Stimulated activated CD4-positive, alpha-beta T cell treated with anti-CD3 and anti-CD28 coated beads, Interleukin-15, amount 100 ng/mL, for 48 hours (primary cell): Measurements from ENCODE around the gene NOP53.
"Not testable (repeated sequence)": the region's sequence is repeated elsewhere in the genome, so short reads cannot be mapped to it uniquely, and the experiment has no call there.

ENCODE experiments used
- DNase-seq, 2 donors: peaks; one replicate each; pipeline ENCODE4 v3.0.0-alpha.2; 2020; ENCODE audit warnings: low read depth in 2 of 2

The NOP53 gene

DNA sequence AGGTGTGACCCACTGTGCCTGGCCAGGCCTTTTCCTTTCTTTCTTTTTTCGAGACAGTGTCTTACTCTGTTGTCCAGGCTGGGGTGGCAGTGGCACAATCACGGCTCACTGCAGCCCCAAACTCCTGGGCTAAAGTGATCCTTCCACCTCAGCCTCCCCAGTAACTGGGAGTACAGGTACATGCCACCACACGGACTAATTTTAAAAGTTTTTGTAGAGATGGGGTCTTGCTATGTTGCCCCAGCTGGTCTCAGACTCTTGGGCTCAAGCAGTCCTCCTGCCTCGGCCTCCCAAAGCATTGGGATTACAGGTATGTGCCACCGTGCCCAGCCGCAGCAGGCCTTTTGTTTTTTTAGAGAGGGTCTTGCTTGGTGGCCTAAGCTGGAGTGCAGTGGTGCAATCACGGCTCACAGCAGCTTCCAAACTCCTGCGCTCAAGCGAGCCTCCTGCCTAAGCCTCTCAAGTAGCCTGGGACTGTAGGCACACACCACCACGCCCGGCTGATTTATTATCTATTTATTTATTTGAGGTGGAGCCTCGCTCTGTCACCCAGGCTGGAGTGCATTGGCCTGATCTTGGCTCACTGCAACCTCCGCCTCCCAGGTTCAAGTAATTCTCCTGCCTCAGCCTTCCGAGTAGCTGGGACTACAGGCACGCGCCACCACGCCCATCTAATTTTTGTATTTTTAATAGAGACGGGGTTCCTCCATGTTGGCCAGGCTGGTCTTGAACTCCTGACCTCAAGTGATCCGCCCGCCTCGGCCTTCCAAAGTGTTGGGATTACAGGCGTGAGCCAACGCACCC lies 32.1 kb downstream of the NOP53 start:
- not testable (repeated sequence) for DNase-seq

DNA sequence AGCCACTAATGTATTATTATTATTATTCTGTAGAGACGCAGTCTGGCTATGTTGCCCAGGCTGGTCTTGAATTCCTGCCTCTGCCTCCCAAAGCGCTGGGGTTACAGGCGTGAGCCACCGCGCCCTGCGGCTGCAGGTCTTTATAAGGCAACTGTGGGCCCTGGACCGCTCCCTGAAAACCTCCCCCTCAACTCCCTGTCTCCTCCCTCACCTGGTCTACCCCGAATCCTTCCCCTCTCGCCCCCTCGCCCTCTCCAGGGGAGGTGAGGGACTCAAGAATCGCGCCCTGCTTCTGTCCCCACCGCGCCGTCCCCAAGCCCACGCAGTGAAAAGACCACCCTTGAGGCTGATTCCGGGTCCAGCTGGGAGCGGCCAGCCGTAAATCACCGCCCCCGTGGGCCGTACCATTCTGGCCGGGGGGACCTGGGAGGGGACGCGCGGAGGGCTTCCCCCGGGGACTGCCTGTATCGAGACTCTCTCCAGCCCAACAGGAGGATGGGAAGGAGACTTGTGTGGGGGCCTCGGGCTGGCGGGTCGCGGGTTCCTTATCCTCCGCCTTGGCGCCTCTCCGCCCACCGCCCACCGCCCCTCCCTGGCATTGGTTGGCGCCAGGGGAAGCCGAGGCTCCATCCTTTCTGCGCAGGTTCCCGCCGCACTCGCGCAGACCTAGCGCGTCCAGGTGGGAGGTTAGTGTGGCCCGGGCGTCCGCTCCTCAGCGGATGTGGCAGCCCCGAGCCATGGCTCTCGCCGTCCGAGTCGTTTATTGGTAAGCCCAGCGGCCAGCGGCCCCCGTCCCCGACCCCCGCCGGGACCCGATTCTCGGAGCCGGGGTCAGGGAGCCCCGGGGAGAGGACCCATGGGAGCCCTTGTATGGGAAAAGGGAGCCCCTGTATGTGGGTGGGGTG lies 33.0 kb downstream of the NOP53 start, which contains the start of gene SELENOW:
Gene SELENOW, plus strand, starts transcription at position 655 of the 905 bp plus-strand sequence. Its CDS starts 83 bp downstream, at position 738.
- peak; percentile 63 to 67 for DNase-seq

DNA sequence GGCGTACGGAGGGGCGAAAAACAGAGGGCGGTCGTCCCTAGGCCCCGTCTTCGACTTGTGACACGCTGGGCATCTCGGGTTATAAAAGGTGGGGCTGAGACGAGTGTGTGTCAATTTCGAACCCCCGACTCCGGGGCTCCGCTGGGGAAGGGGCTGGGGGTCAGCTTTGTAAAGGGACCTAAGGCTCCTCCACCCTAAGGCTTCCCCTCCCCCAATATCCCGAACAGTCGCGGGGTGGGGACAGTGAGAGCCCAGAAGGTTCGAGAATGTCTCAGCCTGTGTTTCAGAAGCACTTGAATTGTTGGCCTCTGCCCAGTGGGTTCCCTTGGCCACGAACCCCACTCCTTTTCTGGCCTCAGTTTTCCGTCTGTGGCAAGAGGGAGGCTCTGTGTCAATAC lies 33.6 kb downstream of the NOP53 start:
- DNase-seq, result no peak

DNA sequence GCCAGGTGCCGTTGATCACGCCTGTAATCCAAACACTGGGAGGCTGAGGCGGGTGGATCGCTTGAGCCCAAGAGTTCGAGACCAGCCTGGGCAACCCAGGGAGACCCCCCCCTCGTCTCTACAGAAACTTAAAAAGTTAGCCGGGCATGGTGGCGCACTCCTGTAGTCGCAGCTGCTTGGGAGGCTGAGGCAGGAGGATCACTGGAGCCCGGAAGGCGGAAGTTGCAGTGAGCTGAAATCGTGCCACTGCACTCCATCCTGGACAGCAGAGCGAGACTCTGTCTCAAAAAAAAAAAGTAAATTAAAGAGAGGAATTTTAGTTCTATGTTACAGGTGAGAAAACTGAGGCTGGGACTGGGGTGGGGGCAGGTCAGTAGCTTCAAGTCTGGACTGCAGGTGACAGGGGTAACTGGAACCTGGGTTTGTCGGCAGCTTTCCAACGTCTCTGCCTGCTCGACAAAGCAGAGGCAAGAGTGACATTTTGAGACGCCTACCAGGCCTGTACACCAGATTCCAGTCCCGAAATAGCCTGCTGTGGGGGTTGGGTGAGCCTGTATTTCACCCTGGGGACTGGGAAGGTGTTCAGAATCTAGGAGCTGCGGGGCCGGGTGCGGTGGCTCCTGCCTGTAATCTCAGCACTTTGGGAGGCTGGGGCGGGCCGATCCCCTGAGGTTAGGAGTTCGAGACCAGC lies 34.3 kb downstream of the NOP53 start:
- DNase-seq, result no peak

DNA sequence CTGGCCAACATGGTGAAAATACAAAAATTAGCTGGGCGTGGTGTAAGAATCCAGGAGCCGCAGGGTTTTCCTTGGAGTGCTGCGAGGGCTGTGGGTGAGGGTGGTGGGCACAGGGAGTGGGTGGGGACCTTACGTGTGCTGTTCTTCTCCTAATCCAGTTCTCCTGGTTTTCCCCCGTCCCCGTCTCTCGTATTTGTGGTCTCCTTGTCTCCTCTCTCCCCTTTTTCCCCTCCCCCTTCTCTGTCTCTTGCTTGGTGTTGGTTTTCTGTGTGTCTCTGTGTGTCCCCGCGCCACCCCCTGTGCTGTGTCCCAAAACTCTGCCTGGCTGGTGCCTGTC lies 34.8 kb downstream of the NOP53 start:
- DNase-seq, result no peak

DNA sequence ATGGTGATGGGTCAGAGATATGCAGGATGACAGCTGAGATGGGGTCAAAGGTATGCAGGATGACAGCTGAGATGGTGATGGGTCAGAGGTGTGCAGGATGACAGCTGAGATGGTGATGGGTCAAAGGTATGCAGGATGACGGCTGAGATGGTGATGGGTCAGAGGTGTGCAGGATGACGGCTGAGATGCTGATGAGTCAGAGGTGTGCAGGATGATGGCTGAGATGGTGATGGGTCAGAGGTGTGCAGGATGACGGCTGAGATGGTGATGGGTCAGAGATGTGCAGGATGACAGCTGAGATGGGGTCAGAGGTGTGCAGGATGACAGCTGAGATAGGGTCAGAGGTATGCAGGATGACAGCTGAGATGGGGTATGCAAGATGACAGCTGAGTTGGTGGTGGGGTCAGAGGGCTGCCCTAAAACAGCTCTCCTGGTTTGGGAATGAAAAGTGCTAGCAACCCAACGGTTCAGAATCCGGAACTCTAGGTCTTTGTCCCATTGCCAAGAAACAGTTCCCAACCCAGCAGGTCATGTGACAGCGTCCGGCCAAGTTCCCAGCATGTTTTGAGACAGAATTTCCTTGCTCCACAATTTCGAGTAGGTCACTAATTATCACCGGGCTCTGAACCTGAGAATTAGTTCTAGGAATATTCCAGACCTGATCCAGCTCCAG lies 36.4 kb downstream of the NOP53 start:
- DNase-seq, result no peak

DNA sequence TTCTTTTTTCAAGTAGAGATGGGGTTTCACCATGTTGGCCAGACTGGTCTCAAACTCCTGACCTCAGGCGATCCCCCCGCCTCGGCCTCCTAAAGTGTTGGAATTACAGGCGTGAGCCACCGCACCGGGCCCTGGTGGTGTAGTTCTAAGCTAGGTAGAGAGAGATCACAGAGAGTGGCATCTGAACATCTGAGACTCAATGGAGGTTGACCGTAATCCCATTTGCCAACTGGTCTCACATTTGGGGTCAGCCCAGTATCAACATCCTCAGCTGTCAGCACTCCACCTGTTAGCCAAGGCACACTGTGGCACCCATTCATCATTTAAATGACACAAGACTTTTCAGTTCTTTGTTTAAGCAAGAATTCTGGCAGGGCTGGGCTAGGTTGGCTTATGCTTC lies 41.2 kb downstream of the NOP53 start:
- DNase-seq, result no peak

DNA sequence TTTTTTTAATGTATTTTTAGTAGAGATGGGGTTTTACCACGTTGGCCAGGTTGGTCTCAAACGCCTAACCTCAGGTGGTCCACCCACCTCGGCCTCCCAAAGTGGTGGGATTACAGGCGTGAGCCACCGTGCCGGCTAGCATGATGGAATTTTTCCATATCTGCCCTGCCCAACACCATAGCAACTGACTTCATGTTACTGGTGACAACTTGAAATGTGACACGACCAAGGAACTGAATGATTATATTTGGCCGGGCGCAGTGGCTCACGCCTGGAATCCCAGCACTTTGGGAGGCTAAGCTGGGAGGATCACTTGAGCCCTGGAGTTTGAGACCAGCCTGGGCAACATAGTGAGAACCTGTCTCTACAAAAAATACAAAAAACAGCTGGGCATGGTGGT lies 42.0 kb downstream of the NOP53 start:
- DNase-seq, result not testable (repeated sequence)

DNA sequence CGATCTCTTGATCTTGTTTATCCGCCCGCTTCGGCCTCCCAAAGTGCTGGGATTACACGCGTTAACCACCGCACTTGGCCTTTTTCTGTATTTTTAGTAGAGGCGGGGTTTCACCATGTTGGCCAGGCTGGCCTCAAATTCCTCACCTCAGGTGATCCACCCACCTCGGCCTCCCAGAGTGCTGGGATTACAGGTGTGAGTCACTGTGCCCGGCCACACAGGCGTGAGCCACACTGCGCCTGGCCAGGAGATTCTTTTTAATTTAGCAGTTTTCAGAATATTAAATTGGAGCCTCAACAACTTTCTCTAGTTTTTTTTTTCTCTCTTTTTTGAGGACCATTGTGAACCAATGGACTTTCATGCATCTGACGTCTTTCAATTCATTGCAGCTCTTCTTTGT lies 44.5 kb downstream of the NOP53 start:
- not testable (repeated sequence) for DNase-seq

DNA sequence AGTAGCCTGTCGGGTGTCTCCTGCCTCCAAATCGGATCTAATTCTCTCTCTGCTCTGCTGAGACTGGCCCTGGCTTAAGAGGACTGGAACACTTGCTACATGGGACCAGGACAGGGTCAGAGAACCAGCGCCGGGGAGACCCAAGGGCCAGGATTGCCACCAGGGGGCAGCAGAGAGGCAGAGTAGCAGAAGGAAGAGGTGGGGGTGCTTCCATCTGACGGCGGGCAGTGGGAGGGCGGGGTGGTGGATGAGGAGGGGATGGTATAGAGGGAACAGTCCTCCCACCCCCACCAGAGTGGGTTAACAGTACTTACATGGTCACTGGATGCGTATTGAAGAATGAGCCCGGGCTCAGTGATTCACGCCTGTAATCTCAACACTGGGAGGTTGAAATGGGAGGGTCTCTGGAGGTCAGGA lies 45.1 kb downstream of the NOP53 start:
- peak; percentile 78 to 86 for DNase-seq

DNA sequence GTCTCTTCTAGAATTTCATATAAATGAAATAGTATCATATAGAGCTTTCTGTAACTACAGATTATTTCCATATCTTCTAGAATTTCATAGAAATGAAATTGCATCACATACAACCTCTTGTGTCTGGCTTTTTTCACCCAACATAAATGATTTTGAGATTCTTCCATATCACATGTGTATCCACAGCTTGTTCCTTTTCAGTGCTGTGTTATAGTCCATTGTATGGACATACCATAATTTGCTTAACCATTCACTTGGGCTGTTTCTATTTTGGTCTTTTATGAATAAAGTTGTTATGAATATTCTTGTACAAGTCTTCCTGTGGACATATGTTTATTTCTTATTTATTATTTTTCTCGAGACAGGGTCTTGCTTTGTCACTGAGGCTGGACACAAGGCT lies 47.3 kb downstream of the NOP53 start:
- DNase-seq, result no peak

DNA sequence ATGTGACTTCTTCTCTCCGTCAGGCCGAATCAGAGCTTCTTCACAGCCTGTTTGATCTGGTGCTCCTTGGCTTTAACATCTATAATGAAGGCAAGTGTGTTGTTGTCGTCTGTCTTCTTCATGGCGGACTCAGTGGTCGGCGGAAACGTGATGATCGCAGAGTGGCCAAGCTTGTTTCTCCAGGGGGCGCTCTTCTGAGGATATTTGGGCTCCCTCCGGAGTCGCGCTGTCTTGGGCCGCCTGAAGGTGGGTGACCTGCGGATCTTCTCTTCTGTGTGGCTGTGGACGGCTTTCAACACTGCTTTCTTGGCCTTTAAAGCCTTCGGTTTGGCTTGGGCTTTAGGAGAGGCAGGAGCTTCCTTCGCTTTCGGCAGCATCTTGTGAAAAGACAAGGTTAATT lies 49.2 kb downstream of the NOP53 start:
- DNase-seq, result no peak

DNA sequence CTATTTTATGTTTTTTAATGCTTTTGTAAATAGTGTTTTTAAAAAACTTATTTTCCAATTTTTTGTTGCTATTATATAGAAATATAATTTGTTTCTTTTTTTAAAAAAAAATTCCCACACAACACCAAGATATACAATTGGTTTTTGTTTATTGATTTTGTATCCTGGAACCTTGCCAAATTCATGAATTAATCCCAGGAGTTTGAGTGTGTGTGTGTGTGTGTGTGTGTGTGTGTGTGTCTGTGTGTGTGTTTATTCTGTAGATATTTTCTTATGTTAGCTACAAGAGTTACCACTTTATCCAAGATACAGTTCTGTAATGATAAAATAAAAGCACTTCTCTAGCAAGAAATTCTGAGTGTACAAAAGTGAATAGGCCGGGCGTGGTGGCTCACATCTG lies 51.4 kb downstream of the NOP53 start:
- DNase-seq, result no peak

DNA sequence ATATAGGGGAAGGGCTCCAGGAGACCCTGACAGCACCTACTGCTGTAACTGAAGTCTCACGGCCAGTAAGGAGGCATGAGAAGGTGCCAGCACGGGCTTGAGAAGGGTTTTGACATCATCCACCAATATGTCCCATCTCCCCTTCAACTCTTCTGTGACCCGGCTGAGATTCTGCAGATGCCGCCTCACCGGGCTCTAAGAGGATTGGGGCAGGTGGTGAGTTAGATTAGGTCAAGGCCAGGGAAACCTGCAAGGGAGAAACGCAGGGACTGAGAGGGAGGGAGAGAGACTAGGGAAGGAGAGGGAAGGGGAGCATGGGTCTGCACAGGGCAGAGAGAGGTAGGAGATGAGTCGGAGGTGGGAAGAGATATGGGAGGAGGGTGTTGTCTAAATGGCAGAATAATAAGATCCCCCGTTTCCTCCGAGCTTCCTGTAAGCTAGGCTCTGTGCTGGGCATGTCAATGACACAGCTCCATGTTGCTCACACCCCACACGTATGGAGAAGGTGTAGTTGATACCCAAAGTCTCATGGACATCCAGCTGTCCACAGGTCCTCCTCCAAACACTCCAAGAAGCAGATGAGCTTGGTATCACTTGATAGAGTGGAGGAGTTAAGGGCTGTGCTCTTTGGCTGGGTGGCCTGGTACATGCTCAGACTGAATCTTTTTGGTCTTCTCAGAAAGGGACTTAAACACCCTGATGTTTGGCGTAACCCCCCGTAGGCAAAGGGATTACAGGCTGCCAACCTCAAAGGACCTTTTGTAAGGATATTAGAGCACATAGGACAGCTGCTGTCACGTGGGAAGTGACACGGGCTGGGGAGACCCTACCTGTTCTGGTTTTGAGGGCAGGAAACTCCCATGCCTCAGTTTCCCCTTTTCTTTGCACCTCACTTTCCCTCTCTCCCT lies 52.9 kb downstream of the NOP53 start:
- DNase-seq, result no peak

DNA sequence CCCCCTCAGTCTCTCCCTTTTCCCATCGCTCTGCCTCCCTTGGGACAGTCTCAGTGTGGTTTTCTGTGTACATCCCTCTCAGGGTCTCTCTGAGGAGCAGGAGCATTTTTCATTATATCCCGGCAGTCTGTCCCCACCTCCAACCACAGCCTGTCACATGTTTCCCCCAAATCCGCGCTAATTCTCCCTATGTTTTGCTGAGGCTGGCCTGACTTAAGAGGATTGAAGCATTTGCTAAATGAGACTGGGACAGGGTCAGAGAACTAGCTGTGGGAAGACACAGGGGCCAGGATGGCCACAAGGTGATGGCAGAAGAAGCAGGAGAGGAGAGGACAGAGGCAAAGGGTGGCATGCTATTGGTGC lies 53.5 kb downstream of the NOP53 start:
- DNase-seq, result no peak

DNA sequence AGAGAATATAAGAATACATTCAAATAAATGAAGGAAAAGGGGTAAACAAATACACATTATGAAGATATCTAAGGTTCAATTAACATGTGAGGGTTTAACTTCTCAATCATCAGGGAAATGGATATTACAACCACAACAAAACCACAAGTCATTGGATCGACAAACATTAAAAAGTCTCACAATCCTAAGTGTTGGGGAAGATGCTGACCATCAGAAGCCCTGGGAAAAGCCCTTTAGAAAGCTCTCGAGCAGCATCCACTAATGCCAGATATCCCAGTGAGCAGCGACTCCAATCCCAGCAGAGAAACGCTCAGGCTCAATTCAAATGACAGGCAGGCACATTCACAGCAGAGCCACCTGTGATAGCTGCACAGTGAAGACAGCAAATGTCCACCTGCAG lies 55.9 kb downstream of the NOP53 start:
- DNase-seq, result no peak

DNA sequence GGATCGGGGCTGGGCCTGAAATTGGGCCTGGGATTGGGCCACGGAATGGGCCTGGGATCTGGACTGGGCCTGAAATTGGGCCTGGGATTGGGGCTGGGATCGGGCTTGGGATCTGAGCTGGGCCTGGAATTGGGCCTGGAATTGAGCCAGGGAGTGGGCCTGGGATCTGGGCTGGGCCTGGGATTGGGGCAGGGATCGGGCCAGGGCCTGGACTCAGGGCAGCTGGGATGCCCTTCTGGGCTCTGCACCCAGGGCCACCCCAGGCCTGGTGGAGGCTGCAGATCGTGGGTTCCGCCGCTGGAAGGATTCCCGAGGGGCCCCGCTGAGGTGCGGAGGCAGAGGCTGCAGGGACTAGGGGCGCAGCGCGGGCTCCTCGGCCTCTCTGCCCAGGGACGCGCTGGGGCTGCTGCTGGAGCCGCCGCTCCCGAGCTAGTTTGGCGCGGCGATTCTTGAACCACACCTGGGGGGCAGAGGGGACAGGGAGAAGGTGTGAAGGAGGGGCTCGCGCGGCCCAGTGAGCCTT lies 57.2 kb downstream of the NOP53 start:
- no peak for DNase-seq

DNA sequence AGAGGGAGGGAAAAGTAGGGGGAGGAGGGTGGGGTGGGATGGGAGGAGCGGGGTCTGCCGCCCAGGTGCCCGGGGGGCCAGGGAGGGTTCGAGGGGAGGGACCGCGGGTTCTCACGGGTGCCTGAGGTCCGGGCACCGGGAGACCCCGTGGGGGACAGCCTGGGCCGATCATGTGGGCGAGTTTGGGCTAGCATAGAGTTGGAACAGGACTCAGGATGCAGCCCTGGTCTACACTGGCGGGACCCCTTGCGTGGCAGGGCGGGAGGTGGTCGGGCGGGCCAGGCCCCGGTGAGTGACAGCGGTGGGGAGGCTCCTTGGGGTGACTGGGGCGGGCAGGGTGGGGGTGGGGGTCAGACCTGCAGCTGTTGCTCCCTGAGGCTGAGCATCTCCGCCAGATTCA lies 57.8 kb downstream of the NOP53 start:
- not testable (repeated sequence) for DNase-seq

DNA sequence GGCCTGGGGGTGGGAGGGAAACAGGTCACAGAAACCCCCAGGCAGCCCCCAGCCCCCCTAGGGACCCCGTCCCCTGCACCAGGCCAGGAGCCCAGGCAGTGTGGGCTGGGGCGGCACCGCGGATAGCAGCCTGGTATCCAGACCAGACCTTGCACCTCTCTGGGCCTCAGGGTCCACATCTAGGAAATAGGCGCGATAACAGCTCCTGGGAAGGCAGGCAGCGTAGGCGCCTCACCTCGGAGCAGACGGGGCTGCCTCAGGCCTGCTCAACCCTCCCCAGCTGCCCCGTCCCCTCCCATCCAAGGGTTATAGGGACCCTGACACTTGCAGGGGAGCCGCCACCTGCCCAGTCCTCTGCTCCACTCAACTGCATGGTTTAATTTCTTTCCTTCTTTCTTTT lies 58.3 kb downstream of the NOP53 start:
- DNase-seq, result not testable (repeated sequence)

DNA sequence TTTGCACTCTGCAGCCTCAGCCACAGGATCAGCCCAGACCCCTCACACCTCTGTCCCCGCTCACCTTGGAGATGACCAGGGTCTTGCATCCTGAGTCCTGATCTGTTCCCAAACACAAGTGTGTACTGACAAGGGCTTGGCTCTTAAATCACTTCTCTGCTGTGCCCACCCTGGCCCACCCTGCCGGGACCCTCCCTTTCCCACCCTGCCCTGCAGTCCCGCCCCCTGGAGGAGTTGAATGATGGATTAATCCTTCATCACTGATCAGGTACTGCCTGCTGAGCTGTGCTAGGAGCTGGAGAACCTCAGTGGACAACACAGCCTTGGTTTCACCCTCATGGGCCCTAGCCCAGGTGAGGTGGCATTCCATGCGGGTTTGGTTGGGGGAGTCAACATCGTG lies 59.1 kb downstream of the NOP53 start, which contains the start of gene TPRX1:
Gene TPRX1, minus strand, starts transcription at position 101 of the 400 bp plus-strand sequence. Its CDS starts 12 bp downstream, at position 89.
- DNase-seq, result not testable (repeated sequence)
